HG02763 (cell line): ENCODE measurements around the gene LMO1.

ENCODE experiments used
- ATAC-seq: cut with Tn5 transposase; IDR thresholded peaks from one replicate; pipeline ENCODE4 v1.9.1; 2021; ENCODE audit warnings: mild to moderate bottlenecking, moderate library complexity; ENCODE audit not compliant: unreplicated experiment

Gene LMO1

DNA sequence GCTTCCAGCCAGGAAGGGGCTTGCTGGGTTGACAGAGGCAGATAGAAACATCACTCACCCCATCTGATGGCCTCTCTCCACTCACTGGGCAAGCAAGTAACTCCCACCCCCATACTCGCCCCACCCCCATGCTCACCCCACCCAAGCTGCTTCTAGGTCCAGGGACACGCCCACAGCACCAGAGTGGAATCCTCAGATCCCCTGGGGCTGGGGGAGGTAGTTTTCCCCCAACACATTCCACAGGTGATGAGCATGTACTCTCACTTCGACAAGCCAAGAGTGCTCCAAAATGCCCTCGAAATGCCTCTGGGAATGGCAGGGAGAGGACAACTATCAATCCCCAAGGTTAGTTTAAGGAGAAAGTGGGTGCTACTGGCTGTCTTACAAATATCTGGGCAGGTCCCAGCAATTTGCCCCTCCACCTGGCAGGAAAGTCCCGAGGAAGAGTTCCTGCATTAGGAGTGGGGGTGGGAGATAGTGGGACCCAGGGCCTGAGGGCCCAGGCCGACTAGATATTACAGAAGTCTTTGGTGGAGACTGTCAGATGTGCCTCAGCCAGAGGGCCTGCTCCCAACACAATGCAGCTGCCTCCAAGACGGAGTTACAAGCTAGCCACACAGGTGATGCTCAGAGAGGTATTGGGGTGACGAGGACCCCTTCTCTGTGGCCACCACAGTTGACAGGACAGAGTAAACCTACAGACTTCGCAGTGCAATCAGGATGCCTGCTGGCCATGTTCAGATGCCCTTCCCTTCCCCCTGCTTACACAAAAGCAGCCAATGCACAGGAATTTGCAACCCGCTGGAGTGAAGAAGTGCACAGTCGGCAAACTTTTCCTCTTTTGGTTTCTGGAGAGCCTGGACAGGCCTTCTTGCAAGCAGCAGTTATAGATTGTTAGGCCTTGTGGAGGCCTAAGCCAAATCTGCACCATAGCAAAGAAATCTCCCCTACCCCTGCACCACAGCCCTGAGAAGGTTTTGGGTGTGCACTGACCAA lies 2.9 kb upstream of the LMO1 start:
- no peak for ATAC-seq

DNA sequence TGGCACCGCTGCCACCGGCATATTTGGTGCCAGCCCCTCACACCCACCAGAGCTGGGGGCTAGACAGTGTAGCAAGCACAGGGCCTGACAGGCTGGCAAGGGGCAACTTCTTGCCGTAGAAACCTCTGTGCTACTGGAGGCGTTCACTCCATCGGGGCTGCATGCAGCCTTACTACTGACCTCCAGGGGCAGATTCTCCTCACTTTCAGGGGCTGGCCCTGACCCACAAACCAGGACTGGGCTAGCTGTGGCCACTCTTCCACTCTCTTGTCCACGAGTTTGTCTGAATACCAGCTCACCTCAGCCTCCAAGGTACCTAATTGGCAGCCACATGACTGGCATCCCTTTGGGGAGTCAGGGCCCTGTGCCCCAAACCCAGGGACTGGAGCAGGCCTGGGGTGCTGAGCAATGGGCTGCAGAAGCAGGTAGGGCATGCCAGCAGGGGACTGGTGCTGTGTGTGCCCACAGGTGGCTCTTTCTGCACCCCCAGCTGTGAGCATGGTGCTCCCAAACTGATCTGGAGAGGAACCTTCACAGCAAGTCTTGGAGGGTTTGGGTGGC lies 2.1 kb upstream of the LMO1 start:
- no peak for ATAC-seq

DNA sequence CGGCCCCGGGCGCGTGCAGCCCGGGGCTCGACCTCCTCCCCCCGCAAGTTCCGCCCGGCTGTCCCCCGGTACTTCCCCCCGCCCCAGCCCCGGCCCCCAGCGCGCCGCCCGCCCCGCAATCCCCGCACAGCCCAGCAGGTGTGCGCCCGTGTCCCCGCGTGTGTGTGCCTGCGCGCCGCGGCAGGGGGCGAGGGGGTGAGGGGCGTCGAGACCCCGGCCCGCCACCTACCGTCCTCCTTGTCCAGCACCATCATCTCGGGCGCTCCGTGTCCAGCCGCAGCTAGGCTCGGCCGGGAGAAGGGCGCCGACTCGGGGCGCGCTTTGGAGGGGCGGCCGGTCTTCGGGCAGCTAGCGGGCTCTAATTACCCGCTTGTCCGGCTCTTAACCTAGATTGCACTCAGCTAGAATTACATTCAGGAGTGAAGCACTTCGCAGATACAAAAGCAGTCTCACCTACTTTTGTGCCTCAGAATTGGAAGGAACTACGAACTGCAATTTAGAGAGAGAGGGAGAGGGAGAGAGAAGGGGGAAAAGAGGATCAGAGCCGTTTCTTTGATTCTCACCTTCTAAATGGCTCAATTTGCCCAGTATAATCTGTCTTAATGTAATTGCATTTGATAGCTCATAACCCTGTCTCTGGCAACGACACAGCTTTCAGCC lies 439 bp downstream of the LMO1 start:
- ATAC-seq = no peak

DNA sequence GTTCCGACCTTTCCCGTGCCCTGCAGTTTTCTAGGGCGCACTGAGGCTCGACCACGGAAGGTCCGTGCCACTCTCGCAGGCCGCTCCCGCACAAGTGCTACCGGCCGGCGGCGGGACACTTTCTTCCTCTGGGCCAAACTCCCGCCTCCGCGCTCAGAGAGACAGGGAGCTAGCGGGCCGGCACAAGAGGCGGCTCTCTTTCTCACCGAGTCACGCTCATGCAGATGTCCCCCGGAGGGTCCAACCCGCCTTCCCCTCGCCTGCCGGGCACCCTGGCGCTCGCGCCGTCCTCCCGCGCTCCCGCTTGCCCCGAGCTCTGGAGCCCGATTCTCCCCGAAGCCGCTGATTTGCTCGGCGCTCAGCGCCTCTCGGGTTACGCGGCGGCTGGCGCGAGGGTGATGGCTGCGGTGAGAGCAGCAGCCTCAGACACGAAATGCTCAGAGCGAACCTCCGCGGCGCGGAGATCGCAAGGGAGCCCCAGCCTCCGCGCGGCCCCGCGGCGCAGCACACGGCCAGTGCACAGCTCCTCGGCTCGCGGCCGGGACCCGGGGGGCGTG lies 1.0 kb downstream of the LMO1 start:
- ATAC-seq = no peak

DNA sequence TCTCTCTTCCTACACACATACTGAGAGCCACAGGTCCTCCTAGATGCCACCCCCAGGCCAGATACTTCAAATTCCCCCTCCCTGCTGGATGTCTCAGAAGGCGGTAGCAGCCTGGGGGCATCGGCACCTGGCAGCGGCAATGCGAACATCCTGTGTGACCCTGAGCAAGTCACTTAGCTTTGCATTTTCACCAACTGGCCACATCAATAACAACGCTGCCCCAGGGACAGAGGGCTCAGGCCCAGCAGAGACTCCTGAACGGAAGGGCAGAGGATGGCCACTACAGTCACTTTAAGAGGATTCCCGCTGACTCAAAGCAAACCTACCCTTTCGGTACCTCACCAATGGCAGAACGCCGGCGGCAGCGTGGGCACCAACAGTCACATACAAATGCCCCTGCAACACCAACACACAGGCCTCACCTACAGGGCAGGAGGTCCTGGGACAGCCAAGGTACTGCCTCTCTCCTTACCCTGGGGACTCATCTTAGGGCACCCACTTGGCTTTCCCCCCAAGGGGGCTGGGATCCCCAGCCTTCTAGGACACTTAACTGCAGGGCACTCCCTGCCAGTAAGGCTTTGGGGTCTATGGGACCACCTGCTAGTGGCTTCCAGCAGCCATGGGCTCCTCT lies 1.6 kb downstream of the LMO1 start:
- no peak for ATAC-seq

DNA sequence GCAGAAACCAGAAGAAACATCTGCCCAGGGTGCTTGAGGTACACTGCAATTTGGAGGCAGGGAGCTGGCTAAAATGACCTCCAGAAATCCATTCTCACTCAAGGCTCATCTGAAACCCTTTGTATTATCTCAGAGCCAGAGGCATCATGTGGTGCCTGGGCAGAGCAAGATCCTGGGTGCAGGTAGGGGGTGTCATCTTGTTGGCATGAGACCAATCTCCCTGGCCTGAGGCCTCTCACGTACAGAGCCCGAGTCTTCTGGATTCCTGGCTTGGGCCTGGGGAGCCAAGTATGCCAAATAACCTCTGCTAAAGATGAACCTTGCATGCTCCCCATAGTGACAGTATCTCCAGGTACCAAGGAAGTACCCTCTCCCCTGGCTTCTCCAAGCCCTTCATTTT lies 2.4 kb downstream of the LMO1 start:
- no peak for ATAC-seq

DNA sequence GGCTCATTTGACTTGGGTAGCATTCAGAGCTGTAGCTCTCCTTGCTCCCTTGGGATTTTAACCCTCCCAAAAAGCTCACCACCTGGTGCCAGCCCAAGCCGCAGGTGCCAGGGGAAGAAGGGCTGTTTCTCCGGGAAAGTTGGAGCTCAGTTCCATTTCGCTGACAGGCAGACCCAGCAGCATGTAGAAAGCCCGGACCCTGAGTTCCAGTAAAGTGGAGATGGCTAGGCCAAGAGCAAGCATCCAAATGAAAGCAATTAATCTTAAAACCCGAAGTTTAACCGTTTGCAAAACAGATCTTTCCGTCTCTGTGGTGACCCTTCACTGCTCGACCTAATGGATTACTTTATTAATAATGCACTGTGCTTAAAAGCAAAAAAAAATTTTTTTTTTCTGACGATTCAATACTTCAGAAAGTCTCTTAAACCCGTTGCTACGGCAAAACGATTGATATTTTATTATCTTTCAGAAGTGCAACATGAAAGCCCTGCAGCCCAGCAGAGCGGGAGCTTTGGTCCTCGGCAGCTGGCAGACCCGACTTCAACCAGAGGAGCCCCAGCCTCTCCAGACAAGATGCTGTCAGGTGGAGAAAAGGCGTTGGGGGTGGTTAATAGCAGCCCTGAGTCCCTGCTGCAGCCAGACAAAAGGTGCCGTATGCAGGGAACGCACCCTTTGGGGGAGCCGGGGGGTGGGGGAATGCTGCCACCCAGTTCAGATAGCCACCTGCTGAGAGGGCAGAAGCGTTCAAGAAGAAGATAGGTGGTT lies 3.3 kb downstream of the LMO1 start:
- no peak for ATAC-seq

DNA sequence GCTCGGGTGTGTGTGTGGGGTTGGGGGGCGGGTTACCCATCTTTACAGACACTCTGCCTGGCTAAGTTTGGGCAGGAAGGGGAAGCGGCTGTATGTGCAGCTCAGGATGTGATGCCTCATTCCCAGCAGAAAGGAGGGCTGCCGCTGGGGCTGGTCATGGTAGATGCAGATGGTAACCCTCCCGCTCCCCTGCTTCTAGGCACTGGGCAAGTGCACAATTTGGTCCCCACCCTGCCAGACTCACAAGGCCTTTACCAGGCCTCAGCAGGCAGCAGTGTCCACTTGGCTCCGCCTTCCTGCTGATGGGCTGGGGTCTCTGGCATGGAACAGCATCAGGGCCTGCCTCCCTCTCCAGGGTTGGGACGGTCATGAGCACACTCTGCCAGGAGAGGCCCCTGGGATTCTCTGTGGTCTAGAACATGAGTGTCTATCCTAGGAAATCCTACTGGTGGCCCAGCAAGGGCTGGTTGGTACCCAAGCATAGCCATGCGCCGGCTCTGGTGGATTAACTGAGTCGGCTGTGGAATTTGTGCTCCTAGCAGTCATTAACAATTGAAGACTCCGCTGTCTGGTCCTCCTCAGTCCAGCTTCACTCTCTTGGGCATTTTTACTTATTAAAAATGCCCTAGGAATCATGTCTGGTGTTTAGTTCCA lies 4.2 kb downstream of the LMO1 start:
- ATAC-seq = no peak

DNA sequence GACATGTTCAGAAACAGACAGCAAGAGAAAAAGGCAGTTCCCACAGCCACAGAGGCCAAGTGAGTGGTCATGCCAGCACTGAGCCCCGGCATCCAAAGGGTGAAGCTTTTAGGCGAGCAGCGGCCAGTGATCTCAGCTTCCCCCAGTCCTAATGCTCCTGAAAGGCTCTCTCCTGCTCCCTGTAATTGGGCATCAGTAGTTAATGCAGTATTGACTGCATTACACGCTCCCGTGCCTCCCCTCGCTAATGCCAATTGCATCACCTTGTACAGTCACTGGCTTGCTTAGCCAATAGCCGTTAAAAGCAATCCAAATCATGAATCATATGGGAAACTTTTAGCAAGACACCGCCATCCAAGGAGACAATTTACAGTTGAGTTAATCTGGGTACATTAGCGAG lies 4.9 kb downstream of the LMO1 start:
- no peak for ATAC-seq

DNA sequence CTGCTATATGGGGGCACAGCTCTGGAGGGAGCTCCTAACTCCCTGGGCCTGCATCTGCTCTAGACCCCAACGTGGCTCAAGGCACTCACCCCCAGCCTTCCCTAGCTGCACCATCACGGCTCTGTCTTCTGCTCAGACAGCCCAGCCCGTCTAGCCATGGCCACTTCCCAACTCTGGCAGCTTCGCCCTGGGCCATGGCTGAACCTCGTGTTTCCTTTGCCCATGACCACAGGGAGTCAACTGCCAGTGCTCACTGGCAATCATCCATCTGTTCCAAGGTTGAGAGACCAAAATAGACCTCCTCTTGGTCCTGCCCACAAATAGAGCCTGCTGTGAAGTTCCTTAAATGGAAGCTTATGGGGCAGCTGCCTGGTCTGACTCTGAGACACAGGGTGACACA lies 5.4 kb downstream of the LMO1 start:
- ATAC-seq = no peak

DNA sequence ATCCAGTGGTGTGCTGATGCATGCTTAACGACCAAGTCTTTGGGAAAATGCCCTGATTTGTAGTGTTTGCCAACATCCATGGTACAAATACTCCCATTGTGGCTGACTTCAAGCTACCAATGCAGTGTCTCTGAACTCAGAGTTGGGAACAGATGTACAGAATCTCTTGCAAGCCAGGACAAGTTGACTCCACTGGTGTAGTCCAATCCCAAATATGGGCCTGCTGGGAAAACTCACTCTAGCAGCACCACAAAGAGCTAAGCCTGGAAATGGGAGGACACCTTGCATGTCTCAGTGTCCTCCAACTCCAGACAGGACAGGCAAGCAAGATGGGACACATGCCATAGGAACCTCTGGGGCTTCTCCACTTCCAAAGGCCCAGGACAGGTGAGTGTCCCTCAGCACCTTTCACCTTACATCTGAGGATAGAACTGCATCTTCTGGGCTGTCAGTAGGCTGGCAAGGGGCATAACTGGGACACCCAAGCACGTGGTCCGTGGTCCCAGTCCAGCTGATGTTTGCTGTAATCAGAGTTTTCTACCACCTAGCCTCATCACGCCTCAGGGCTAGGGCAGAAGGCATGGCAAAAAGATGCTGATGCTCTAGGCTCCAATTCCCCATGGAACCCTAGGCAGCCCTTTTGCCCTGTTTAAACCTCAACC lies 6.5 kb downstream of the LMO1 start:
- ATAC-seq = no peak

DNA sequence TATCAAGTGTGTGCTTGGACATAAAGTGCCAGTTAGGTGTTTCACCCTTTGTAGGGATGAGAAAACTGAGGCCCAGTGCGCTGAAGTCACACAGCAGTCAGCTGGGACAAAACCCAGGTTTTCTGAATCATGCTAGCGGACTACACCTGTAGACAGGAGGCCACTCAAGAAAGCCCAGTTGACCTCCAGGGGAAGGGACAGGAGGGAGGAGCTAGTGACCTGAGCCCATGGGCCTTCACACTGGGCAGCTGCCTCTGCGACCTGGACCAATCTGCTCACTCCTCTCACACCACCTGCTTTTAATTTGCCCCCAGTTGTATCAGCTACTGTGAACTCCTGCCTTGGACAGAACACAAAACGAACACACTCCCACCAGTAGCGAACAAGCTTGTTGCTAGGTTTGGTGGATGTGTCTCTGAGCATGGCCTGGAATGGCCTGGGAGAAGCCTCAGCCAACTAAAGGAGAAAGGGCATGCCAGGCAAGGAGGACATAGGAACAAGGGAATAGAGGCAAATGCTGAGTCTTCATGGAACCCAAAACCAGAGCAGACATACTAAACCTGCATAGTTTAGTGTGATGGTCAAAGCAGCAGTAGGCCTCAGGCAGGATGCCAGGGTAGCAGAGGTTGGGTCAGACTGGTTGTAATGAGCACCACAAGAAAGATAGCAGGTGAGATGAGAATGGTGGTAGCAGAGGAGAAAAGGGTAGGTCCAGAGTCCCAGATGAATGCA lies 7.2 kb downstream of the LMO1 start:
- no peak for ATAC-seq

DNA sequence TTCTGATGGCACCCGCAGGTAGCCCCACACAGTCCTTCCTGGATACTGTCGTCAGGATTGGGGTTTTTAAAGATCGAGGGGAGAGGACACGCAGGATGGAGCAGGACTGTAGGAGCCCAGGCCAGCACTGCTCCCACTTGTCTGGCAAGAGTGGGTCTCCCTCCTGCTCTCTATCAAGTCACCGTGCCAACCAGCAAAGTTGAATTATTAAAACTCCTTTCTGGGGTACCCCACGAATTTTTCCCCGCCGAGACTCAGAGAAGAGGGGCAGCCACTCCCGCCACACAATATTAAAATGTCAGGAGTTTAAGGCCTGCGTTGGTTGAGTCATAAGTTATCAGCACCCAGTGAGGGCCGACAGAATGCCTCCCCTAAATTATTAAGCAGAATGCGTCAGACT lies 10.1 kb downstream of the LMO1 start:
- ATAC-seq = no peak

DNA sequence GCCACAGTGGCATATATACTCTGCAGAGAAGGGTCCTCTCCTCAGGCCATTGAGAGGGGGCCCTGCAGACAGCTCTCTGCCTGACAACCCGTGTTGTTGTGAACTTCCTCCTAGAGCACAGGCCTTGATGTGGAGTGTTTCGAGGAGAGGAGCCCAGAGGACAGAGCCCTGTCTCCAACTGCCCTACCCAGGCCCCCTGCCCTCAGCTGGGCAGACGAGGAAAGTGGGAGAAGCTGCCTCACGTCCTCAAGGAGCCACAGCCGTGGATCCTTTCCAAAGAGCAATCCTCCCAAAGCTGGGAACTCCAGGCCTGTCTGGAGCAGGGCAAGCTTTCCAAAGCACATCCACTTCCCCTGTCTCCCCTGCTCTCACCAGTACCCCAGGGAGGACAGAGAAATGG lies 10.7 kb downstream of the LMO1 start:
- ATAC-seq = no peak

DNA sequence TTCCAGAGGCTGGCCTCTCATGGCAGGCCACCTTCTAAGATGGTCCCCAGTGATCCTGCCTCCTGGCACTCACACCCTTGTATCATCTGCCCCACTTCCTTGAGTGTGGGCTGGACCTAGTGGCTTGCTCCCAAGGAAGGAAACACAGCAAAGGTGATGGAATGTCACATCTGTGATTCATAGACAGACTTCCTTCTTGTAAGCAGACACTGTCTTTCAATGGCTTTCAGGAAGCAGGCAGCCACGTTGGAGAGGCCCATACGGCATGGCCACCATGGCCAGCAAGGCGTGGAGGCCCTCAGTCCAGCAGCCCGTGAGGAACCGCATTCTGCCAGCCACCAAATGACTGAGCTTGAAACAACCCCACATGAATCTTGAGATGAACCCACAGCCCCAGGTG lies 11.3 kb downstream of the LMO1 start:
- no peak for ATAC-seq

DNA sequence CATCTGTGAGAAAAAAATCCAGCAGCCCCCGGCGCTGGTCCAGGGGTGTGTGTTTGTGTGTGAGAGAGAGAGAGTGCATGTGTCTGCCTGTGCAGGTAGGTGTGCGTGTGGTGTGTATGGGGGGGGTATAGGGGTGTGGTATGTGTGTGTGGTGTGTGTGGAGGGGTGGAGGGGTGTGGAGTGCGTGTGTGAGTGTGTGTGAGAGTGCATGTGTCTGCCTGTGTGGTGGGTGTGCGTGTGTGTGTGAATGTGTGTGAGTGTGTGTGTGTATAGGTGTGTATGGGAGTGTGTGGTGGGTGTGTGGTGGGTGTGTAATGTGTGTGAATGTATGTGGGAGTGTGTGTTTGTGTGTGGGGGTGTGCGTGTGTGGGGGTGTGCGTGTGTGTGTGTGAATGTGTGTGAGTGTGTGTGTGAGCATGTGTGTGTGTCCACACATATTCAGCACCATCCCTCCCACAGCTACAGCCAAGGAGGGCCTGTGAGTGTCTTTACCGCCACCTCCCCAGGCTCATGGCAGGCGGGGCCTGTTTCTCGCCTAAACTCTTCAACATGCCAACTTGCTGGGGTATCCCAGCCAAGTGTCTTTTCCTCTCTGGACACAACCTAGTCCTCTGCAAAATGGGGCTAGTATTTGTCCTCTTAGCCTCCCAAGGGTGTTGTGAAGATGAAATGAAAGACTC lies 11.9 kb downstream of the LMO1 start:
- ATAC-seq = no peak

DNA sequence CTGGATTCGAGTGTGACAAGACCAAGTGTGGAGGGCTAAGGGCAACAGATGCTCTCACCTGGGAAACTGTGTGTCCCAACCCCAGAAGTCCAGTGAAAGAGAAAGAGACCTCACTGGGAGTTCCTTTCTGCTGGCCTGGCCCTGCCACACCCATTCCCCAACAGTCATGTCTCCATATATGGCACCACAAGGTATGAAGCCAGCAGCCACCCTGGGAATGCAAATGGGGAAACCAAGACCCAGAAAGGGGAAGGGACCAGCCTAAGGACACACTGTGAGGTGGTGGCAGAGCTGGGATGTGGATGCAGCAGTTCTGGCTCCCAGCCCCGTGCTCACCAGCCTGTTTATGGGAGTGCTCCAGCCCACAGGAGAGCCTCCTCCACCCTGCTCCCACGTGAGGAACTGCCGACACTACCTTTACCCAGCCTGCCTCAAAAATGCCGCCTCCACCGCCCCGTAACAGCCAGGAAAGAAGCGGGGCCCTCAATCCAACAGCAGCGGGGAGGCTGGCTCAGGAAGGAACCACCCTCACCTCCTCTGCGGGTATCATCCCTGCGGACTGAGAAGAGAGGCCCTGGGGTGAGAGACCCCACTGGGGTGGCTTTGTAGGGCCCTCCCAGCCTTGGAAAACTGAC lies 12.6 kb downstream of the LMO1 start:
- no peak for ATAC-seq

DNA sequence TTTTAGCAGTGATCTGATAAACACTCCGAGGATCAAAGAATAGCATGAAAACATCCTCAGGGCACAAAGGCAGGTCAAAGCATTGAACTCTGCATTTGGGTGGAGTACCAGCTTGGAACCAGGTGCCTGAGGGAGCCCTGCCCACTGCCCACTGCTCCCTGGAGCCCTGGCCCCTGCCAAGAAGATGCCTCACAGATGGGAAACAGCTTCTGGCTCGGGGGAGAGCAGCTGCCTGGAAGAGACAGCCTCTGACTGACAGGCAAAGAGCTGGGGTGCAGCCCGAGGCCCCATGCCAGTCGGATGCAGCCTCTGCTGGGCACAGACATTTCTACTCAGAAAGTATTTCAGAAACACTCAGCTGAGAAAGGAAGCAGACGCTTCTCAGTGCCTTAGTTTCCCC lies 13.2 kb downstream of the LMO1 start:
- ATAC-seq = no peak
